Cortex of kidney (tissue), 1 donor: Measurements from ENCODE around the gene DOCK3.
"Not testable (repeated sequence)": the region's sequence is repeated elsewhere in the genome, so short reads cannot be mapped to it uniquely, and the experiment has no call there.

Experiments used
- DNase-seq: peaks from one replicate; lab custom pipeline; 2025; lab: John Stamatoyannopoulos, UW

Gene DOCK3

GRCh38 chr3:50676031-50676705, 1.4 kb downstream of the DOCK3 start:
- DNase-seq: no peak

GRCh38 chr3:50687127-50687751, 12.5 kb downstream of the DOCK3 start:
- no peak for DNase-seq

- DNase-seq: no peak
Observed at GRCh38 chr3:50687916-50688315, 13.2 kb downstream of the DOCK3 start.

GRCh38 chr3:50688602-50689001, 13.9 kb downstream of the DOCK3 start:
- DNase-seq: not testable (repeated sequence)

GRCh38 chr3:50689558-50689957, 14.8 kb downstream of the DOCK3 start:
- DNase-seq: no peak

GRCh38 chr3:50695031-50695430, 20.3 kb downstream of the DOCK3 start:
- DNase-seq: no peak

GRCh38 chr3:50696276-50696675, 21.5 kb downstream of the DOCK3 start:
- no peak for DNase-seq

- no peak for DNase-seq
Observed at GRCh38 chr3:50698269-50698668, 23.5 kb downstream of the DOCK3 start.

GRCh38 chr3:50708620-50709019, 33.9 kb downstream of the DOCK3 start:
- no peak for DNase-seq

GRCh38 chr3:50714946-50715345, 40.2 kb downstream of the DOCK3 start:
- no peak for DNase-seq

GRCh38 chr3:50724831-50725230, 50.1 kb downstream of the DOCK3 start:
- no peak for DNase-seq

GRCh38 chr3:50734985-50735384, 60.3 kb downstream of the DOCK3 start:
- no peak for DNase-seq

GRCh38 chr3:50737193-50737905, 62.6 kb downstream of the DOCK3 start:
- DNase-seq: no peak

GRCh38 chr3:50737906-50738598, 63.3 kb downstream of the DOCK3 start:
- DNase-seq: no peak

- no peak for DNase-seq
Observed at GRCh38 chr3:50743643-50744042, 68.9 kb downstream of the DOCK3 start.

GRCh38 chr3:50749822-50750221, 75.1 kb downstream of the DOCK3 start:
- no peak for DNase-seq

GRCh38 chr3:50759015-50759414, 84.3 kb downstream of the DOCK3 start:
- DNase-seq: no peak

- no peak for DNase-seq
Observed at GRCh38 chr3:50777680-50778079, 103.0 kb downstream of the DOCK3 start.

- not testable (repeated sequence) for DNase-seq
Observed at GRCh38 chr3:50781766-50782165, 107.0 kb downstream of the DOCK3 start.

- DNase-seq: no peak
Observed at GRCh38 chr3:50786631-50787030, 111.9 kb downstream of the DOCK3 start.

- not testable (repeated sequence) for DNase-seq
Observed at GRCh38 chr3:50790894-50791293, 116.2 kb downstream of the DOCK3 start.

- DNase-seq: no peak
Observed at GRCh38 chr3:50792568-50792967, 117.8 kb downstream of the DOCK3 start.

- DNase-seq: not testable (repeated sequence)
Observed at GRCh38 chr3:50803805-50804204, 129.1 kb downstream of the DOCK3 start.
